HG02943 (cell line): ENCODE measurements around the gene TBX6.
"Not testable (repeated sequence)": the region's sequence is repeated elsewhere in the genome, so short reads cannot be mapped to it uniquely, and the experiment has no call there.

Source experiments
- ATAC-seq: cut with Tn5 transposase; IDR thresholded peaks from one replicate; pipeline ENCODE4 v1.9.1; 2021; ENCODE audit warnings: mild to moderate bottlenecking, low read depth, moderate library complexity; ENCODE audit not compliant: unreplicated experiment

TBX6 gene

GRCh38 chr16:30091474-30092372, at the start of gene TBX6:
Gene TBX6, minus strand, starts transcription at chr16:30091924. Its CDS starts 731 bp downstream, at chr16:30091193.
- peak; percentile 52 for ATAC-seq

DNA sequence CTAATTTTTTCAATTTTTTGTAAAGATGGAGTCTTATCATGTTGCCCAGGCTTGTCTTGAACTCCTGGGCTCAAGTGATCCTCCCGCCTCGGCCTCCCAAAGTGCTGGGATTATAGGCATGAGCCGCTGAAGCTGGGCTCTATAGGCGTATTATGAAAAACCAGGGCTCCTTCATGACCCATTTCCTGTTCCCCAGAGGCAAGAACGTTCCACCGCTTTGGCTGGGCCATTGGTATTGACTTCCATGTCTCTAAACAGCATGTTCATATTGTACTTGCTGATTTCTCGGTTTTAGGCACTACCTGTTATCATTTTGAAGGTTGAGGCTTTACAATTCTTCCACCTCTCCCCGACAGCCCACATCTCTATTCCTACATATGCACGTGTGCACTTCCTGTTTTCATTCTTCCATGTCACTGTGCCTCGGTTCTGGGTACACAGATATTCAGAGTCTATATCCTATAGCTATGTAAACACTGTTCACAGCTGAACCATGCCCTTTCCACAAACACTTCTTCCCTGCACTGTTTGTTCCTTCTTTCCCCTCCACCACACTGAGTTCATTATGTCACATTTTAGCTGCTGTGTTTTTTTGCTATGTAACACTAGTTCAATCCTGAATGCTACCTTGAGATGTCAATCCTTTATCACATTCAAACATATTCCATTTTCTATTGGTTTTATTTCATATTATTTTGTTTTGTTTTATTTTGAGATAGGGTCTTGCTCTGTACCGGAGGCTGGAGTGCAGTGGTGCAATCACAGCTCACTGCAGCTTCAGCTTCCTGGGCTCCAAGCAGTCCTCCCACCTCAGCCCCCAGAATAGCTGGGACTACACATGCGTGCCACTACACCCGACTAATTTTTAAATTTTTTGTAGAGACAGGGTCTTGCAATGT, 48.1 kb upstream of the TBX6 start:
- no peak for ATAC-seq

DNA sequence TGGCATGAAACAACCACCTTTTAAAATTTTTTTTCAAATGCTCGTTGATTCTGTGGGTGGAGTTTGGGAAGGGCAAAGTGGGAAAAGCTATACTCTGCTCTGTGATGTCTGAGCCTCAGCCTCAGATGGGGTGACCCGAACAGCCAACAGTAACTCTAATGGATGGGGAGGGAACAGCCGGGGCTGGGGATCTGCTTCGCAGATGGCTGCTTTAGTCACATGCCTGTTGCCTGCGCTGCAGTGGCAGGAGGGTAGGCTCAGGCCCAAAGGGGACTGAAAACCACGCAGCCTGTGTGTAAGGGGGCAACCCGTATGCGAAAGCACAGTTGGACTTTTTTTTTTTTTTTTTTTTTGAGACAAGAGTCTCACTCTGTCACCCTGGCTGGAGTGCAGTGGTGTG, 46.2 kb upstream of the TBX6 start:
- ATAC-seq, result no peak

DNA sequence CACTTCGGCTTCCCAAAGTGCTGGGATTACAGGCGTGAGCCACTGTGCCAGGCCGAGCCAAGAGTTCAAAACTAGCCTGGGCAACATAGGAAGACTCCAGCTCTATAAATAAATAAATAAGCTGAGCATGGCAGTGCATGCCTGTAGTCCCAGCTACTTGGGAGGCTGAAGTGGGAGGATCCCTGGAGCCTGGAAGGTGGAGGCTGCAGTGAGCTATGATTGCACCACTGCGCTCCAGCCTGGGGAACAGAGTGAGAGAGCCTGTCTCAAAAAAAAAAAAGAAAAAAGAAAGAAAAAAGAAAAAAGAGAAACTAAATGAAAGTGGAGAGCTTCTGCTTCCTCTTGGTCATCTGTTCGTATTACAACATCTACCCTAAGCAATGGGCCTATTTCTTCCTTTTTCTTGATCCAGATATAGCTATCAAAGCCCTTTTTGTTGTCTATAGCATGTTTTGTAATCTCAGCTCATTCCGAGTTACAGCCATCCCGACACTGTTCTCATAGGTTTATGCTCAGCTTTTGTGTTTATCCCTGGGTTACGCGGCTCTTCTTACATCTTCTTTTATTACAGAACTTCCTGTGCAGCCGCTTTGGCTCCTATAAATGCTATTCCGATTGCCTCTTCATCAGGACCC, 45.4 kb upstream of the TBX6 start:
- ATAC-seq, result no peak

- ATAC-seq, result no peak
Measured at GRCh38 chr16:30132591-30132990, 40.9 kb upstream of the TBX6 start.

DNA sequence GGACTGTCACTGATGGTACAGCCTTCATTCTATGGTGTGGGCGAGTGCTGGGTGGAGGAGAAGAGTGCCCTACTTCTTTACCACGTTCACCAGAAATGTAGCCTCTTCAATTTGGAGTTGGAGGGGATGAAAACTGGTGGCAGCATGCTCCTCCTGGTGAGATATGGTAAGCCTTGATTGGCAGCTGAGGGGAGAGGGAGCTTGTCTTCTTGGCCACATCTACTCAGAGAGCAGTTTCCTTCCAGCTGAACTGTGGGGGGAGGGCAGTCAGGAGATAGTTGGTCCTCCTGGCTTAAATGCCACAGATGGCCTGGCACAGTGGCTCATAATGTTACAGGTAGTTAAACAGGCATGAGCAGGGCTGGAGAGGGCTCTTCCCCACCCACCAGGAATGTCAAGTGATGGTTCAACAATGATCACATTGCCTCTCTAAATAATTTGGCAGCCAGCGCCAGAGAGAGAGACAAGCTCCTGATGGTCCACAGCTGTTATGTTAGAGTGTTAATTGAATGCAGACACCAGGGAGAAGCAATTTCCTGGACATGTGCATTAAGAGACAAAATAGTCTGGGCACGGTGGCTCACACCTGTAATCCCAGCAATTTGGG, 40.2 kb upstream of the TBX6 start:
- ATAC-seq, result no peak

DNA sequence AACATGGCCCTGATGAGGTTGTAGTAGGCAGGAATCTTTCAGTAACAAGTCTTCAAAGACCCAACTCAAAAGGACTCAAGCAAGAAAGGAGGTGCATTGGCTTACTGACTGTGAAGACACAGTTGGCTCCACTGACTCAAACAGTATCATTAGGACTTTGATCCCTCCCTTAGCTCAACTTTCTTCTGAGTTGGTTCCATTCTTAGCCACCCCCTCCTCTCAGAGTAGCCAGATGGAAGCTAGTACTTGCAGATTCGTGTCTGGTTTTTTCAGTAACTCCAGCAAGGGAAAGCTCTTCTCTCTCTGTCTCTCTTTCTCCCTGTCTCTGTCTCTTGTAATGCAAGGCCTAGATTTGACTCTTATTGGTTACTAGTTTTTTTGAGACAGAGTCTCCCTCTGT, 36.3 kb upstream of the TBX6 start:
- no peak for ATAC-seq

DNA sequence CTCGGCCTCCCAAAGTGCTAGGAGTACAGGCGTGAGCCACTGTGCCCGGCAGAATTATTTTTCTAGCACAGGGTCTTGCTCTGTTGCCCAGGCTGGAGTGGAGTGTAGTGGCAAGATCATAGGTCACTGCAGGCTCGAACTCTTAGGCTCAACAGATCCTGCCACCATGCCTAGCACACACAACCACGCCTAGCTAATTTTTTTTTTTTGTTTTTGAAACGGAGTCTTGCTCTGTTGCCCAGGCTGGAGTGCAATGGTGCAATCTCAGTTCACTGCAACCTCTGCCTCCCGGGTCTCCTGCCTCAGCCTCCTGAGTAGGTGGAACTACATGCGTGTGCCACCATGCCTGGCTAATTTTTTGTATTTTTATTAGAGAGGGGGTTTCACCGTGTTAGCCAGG, 34.0 kb upstream of the TBX6 start:
- not testable (repeated sequence) for ATAC-seq

- no peak for ATAC-seq
Measured at GRCh38 chr16:30124985-30125379, 33.3 kb upstream of the TBX6 start.

GRCh38 chr16:30122604-30123160, 31.0 kb upstream of the TBX6 start:
- ATAC-seq, result no peak

DNA sequence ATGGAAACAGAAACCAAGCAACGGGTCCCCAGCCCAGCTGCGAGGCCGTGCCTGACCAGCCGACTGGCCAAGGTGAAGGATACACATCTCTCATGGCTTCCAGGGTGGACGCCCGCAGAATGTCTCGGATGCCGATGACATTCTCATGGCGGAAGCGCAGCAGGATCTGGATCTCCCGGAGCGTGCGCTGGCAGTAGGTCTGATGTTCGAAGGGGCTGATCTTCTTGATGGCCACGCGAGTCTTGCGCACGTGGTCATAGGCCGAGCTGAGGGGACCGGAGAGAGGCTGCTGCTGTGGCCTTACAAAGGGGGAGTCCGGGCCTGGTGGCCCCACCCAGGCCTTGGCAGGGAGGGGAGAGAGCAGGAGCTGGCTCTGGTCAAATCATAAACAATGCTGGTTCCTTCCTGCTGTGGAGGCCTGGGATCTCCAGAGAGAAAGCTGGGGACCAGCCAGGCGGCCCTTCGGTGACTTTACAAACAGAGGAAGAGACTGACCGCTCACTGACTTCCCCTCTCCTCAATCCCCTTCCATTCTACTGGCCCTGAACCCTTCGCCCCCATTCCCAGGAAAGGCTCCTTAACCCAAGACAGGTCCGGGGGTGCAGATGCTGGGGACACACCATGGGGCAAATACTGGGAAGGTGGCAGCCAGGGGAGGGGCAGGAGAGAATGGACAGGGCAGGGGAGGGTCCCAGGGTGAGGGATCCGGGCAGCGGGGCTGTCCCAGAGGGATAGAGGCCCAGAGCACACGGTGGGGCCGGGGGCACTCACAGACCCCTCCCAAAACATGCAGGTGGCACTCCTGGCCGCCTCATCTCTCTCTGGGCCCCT, 30.2 kb upstream of the TBX6 start:
- no peak for ATAC-seq

- ATAC-seq, result no peak
Measured at GRCh38 chr16:30120340-30121105, 28.8 kb upstream of the TBX6 start.

GRCh38 chr16:30119428-30119827, 27.7 kb upstream of the TBX6 start:
- no peak for ATAC-seq

- ATAC-seq, result no peak
Measured at GRCh38 chr16:30117768-30118167, 26.0 kb upstream of the TBX6 start.

- no peak for ATAC-seq
Measured at GRCh38 chr16:30116291-30117207, 24.8 kb upstream of the TBX6 start.

DNA sequence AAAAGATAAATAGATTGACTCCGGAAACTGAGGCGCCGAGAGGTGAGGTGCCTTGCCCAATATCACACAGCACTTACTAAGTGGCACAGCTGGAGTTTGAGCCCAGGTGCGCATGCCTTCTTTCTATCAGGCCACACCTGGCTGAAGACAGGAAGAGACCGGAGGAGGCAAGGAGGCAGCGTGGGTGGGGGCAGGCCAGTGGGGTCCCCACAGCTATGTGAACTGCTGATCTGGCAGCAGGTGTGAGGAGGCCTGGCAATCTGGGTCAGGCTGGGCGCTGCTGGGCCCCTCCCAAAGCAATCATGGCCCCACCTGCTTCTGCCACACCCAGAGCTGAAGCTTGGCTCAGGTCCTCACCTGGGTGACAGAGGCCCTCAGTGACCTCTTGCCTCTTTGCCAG, 23.5 kb upstream of the TBX6 start:
- ATAC-seq, result no peak

GRCh38 chr16:30114833-30115232, 23.1 kb upstream of the TBX6 start:
- not testable (repeated sequence) for ATAC-seq

GRCh38 chr16:30114411-30114810, 22.7 kb upstream of the TBX6 start:
- no peak for ATAC-seq
